Measurements from ENCODE around the gene C1orf21.

The C1orf21 gene

GRCh38 chr1:184423649-184424048, 36.8 kb downstream of the C1orf21 start:
- no peak overlapping the region for H4K5ac ChIP-seq (ENCODE audit: low read length)
- H4K8ac ChIP-seq (ENCODE audit: low read depth, low read length) = no peak overlapping the region
- no peak overlapping the region for H3K4ac ChIP-seq (ENCODE audit: low read depth, low read length)
- H2BK120ac ChIP-seq (ENCODE audit: low read depth, low read length) = no peak overlapping the region
- no peak overlapping the region for H3K4me2 ChIP-seq (ENCODE audit: low read length)
- no peaks in the 10 kb centered on the region for H3K79me1 ChIP-seq (ENCODE audit: low read length)
- WGBS (ENCODE audit: extremely low coverage, insufficient coverage, low lambda C conversion rate) = 94% methylated on average over 1 of the region's 2 CpGs
- H2AK5ac ChIP-seq (ENCODE audit: low read length) = no peak overlapping the region
- no peaks in the 10 kb centered on the region for H3K4me1 ChIP-seq (ENCODE audit: control insufficient read depth, low read depth, low read length)
- H3K36me3 ChIP-seq (ENCODE audit: control insufficient read depth, insufficient read depth, low read length) = no peaks in the 10 kb centered on the region
- H3K56ac ChIP-seq (ENCODE audit: low read length) = no peak overlapping the region
- H3K4me3 ChIP-seq (ENCODE audit: low read length) = no peak overlapping the region
- no peak overlapping the region for H3K9ac ChIP-seq (ENCODE audit: low read length)
- no peak overlapping the region for H3K18ac ChIP-seq (ENCODE audit: low read length)
- no peak overlapping the region for H2BK15ac ChIP-seq (replicated peaks; ENCODE audit: low read depth)
- no peak for DNase-seq
- no peaks in the 10 kb centered on the region for H3K79me2 ChIP-seq (ENCODE audit: control insufficient read depth, insufficient read depth, low read length)
- no peak overlapping the region for H2BK5ac ChIP-seq (ENCODE audit: low read length)
- H3K27ac ChIP-seq (ENCODE audit: low read depth, low read length) = no peak overlapping the region
- H3K23ac ChIP-seq (ENCODE audit: low read length) = no peak overlapping the region
- H3K27me3 ChIP-seq (ENCODE audit: insufficient read depth, low read length, poor library complexity) = no peaks in the 10 kb centered on the region

DNA sequence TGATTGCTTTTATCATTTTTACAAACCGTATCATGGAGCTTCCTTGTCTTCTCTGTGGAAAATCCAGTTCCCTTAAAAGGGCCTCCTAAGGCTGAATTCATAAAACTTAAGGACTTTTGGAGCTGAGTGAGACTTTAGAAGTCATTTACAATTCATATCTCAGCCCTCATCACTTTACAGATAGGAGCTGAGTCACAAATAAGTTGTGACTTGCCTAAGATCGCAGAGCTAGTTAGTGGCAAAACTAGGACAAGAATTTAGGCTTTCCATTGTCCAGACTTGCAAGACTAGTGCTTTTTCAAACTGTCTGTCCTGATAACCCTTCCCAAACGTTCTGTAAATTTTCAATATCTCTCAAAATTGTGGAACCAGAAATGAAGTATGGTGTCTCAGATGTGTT, 37.3 kb downstream of the C1orf21 start:
- no peak for DNase-seq
- Histone ChIP-seq H3K79me1 (ENCODE audit: low read length) (no peaks in the 10 kb centered on the region), H3K36me3 (ENCODE audit: control insufficient read depth, insufficient read depth, low read length) (no peaks in the 10 kb centered on the region), H3K27ac (ENCODE audit: low read depth, low read length) (no peak overlapping the region), H3K4ac (ENCODE audit: low read depth, low read length) (no peak overlapping the region), H2BK15ac (replicated peaks; ENCODE audit: low read depth) (no peak overlapping the region), H2BK120ac (ENCODE audit: low read depth, low read length) (no peak overlapping the region), H3K4me2 (ENCODE audit: low read length) (no peak overlapping the region), H3K9ac (ENCODE audit: low read length) (no peak overlapping the region), H3K4me1 (ENCODE audit: control insufficient read depth, low read depth, low read length) (no peaks in the 10 kb centered on the region), H3K18ac (ENCODE audit: low read length) (no peak overlapping the region), H3K23ac (ENCODE audit: low read length) (no peak overlapping the region), H3K79me2 (ENCODE audit: control insufficient read depth, insufficient read depth, low read length) (no peaks in the 10 kb centered on the region), H3K56ac (ENCODE audit: low read length) (no peak overlapping the region), H2BK5ac (ENCODE audit: low read length) (no peak overlapping the region), H3K27me3 (ENCODE audit: insufficient read depth, low read length, poor library complexity) (no peaks in the 10 kb centered on the region), H4K5ac (ENCODE audit: low read length) (no peak overlapping the region), H2AK5ac (ENCODE audit: low read length) (no peak overlapping the region), H4K8ac (ENCODE audit: low read depth, low read length) (no peak overlapping the region), H3K4me3 (ENCODE audit: low read length) (no peak overlapping the region)
- WGBS (ENCODE audit: extremely low coverage, insufficient coverage, low lambda C conversion rate) = no CpG with 5 or more reads among the region's 3 CpGs

- no peak overlapping the region for H4K8ac ChIP-seq (ENCODE audit: low read depth, low read length)
- no peak for DNase-seq
- H3K79me2 ChIP-seq (ENCODE audit: control insufficient read depth, insufficient read depth, low read length) = no peaks in the 10 kb centered on the region
- H2BK5ac ChIP-seq (ENCODE audit: low read length) = no peak overlapping the region
- H3K9ac ChIP-seq (ENCODE audit: low read length) = no peak overlapping the region
- no peaks in the 10 kb centered on the region for H3K4me1 ChIP-seq (ENCODE audit: control insufficient read depth, low read depth, low read length)
- H2BK15ac ChIP-seq (replicated peaks; ENCODE audit: low read depth) = no peak overlapping the region
- H3K4me2 ChIP-seq (ENCODE audit: low read length) = no peak overlapping the region
- no peak overlapping the region for H3K56ac ChIP-seq (ENCODE audit: low read length)
- no peak overlapping the region for H3K18ac ChIP-seq (ENCODE audit: low read length)
- no peak overlapping the region for H3K4me3 ChIP-seq (ENCODE audit: low read length)
- no CpG with 5 or more reads among the region's 2 CpGs for WGBS (ENCODE audit: extremely low coverage, insufficient coverage, low lambda C conversion rate)
- H3K23ac ChIP-seq (ENCODE audit: low read length) = no peak overlapping the region
- no peak overlapping the region for H3K4ac ChIP-seq (ENCODE audit: low read depth, low read length)
- H3K27me3 ChIP-seq (ENCODE audit: insufficient read depth, low read length, poor library complexity) = no peaks in the 10 kb centered on the region
- H3K36me3 ChIP-seq (ENCODE audit: control insufficient read depth, insufficient read depth, low read length) = no peaks in the 10 kb centered on the region
- H3K27ac ChIP-seq (ENCODE audit: low read depth, low read length) = no peak overlapping the region
- H4K5ac ChIP-seq (ENCODE audit: low read length) = no peak overlapping the region
- H3K79me1 ChIP-seq (ENCODE audit: low read length) = no peaks in the 10 kb centered on the region
- H2AK5ac ChIP-seq (ENCODE audit: low read length) = no peak overlapping the region
- no peak overlapping the region for H2BK120ac ChIP-seq (ENCODE audit: low read depth, low read length)
These were observed 38.1 kb downstream of the C1orf21 start for GRCh38 chr1:184424945-184425344.

- WGBS (ENCODE audit: extremely low coverage, insufficient coverage, low lambda C conversion rate) = no CpG with 5 or more reads among the region's 7 CpGs
- Histone ChIP-seq H3K27me3 (ENCODE audit: insufficient read depth, low read length, poor library complexity) (no peaks in the 10 kb centered on the region), H3K18ac (ENCODE audit: low read length) (no peak overlapping the region), H2AK5ac (ENCODE audit: low read length) (no peak overlapping the region), H3K79me1 (ENCODE audit: low read length) (no peaks in the 10 kb centered on the region), H2BK15ac (replicated peaks; ENCODE audit: low read depth) (no peak overlapping the region), H3K23ac (ENCODE audit: low read length) (no peak overlapping the region), H2BK5ac (ENCODE audit: low read length) (no peak overlapping the region), H4K5ac (ENCODE audit: low read length) (no peak overlapping the region), H3K4ac (ENCODE audit: low read depth, low read length) (no peak overlapping the region), H4K8ac (ENCODE audit: low read depth, low read length) (no peak overlapping the region), H3K4me2 (ENCODE audit: low read length) (no peak overlapping the region), H3K79me2 (ENCODE audit: control insufficient read depth, insufficient read depth, low read length) (no peaks in the 10 kb centered on the region), H3K36me3 (ENCODE audit: control insufficient read depth, insufficient read depth, low read length) (no peaks in the 10 kb centered on the region), H3K9ac (ENCODE audit: low read length) (no peak overlapping the region), H2BK120ac (ENCODE audit: low read depth, low read length) (no peak overlapping the region), H3K27ac (ENCODE audit: low read depth, low read length) (no peak overlapping the region), H3K4me1 (ENCODE audit: control insufficient read depth, low read depth, low read length) (no peaks in the 10 kb centered on the region), H3K4me3 (ENCODE audit: low read length) (no peak overlapping the region), H3K56ac (ENCODE audit: low read length) (no peak overlapping the region)
- no peak for DNase-seq
These were observed 38.8 kb downstream of the C1orf21 start for GRCh38 chr1:184425449-184426277.

- Histone ChIP-seq H3K9ac (ENCODE audit: low read length) (no peak overlapping the region), H3K36me3 (ENCODE audit: control insufficient read depth, insufficient read depth, low read length) (no peaks in the 10 kb centered on the region), H3K79me2 (ENCODE audit: control insufficient read depth, insufficient read depth, low read length) (no peaks in the 10 kb centered on the region), H3K27me3 (ENCODE audit: insufficient read depth, low read length, poor library complexity) (no peaks in the 10 kb centered on the region), H3K56ac (ENCODE audit: low read length) (no peak overlapping the region), H2BK15ac (replicated peaks; ENCODE audit: low read depth) (no peak overlapping the region), H3K79me1 (ENCODE audit: low read length) (no peaks in the 10 kb centered on the region), H3K4me1 (ENCODE audit: control insufficient read depth, low read depth, low read length) (no peaks in the 10 kb centered on the region), H3K4me3 (ENCODE audit: low read length) (no peak overlapping the region), H4K5ac (ENCODE audit: low read length) (no peak overlapping the region), H2BK120ac (ENCODE audit: low read depth, low read length) (no peak overlapping the region), H3K4ac (ENCODE audit: low read depth, low read length) (no peak overlapping the region), H3K23ac (ENCODE audit: low read length) (no peak overlapping the region), H4K8ac (ENCODE audit: low read depth, low read length) (no peak overlapping the region), H3K18ac (ENCODE audit: low read length) (no peak overlapping the region), H3K4me2 (ENCODE audit: low read length) (no peak overlapping the region), H2AK5ac (ENCODE audit: low read length) (no peak overlapping the region), H3K27ac (ENCODE audit: low read depth, low read length) (no peak overlapping the region), H2BK5ac (ENCODE audit: low read length) (no peak overlapping the region)
- no peak for DNase-seq
- no CpG with 5 or more reads among the region's 7 CpGs for WGBS (ENCODE audit: extremely low coverage, insufficient coverage, low lambda C conversion rate)
These were observed 39.4 kb downstream of the C1orf21 start for GRCh38 chr1:184426278-184426674.

- Histone ChIP-seq H4K5ac (ENCODE audit: low read length) (no peak overlapping the region), H3K18ac (ENCODE audit: low read length) (no peak overlapping the region), H3K4me2 (ENCODE audit: low read length) (no peak overlapping the region), H2AK5ac (ENCODE audit: low read length) (no peak overlapping the region), H3K79me1 (ENCODE audit: low read length) (no peaks in the 10 kb centered on the region), H3K36me3 (ENCODE audit: control insufficient read depth, insufficient read depth, low read length) (no peaks in the 10 kb centered on the region), H3K56ac (ENCODE audit: low read length) (no peak overlapping the region), H3K23ac (ENCODE audit: low read length) (no peak overlapping the region), H3K27ac (ENCODE audit: low read depth, low read length) (no peak overlapping the region), H3K4me1 (ENCODE audit: control insufficient read depth, low read depth, low read length) (no peaks in the 10 kb centered on the region), H3K4me3 (ENCODE audit: low read length) (no peak overlapping the region), H4K8ac (ENCODE audit: low read depth, low read length) (no peak overlapping the region), H3K79me2 (ENCODE audit: control insufficient read depth, insufficient read depth, low read length) (no peaks in the 10 kb centered on the region), H3K9ac (ENCODE audit: low read length) (no peak overlapping the region), H3K27me3 (ENCODE audit: insufficient read depth, low read length, poor library complexity) (no peaks in the 10 kb centered on the region), H2BK5ac (ENCODE audit: low read length) (no peak overlapping the region), H2BK15ac (replicated peaks; ENCODE audit: low read depth) (no peak overlapping the region), H2BK120ac (ENCODE audit: low read depth, low read length) (no peak overlapping the region), H3K4ac (ENCODE audit: low read depth, low read length) (no peak overlapping the region)
- WGBS (ENCODE audit: extremely low coverage, insufficient coverage, low lambda C conversion rate) = no CpG with 5 or more reads among the region's 2 CpGs
- no peak for DNase-seq
These were observed 40.9 kb downstream of the C1orf21 start for GRCh38 chr1:184427722-184428121.

All from mesendoderm (in vitro differentiated cells).